ENCODE measurements around the gene ZNF277. TPM values are rescaled to one million over a fixed set of nuclear protein-coding genes. Genes with fewer than 3 reads are reported as not detected.

Gene ZNF277
- total RNA-seq, 1 experiment from 2014 or later: 13.1 TPM

- Histone ChIP-seq H3K79me2 (ENCODE audit: insufficient read depth, low read length) (no peaks in the 10 kb centered on the region), H2BK15ac (ENCODE audit: low read depth, low read length) (no peak overlapping the region), H3K4ac (ENCODE audit: low read depth, low read length) (no peak overlapping the region), H2AK5ac (ENCODE audit: insufficient read length, low read length) (no peak overlapping the region), H3K79me1 (ENCODE audit: insufficient read depth, low read depth, low read length, poor library complexity, severe bottlenecking) (no peaks in the 10 kb centered on the region), H2BK12ac (ENCODE audit: insufficient read length, low read depth, low read length) (no peak overlapping the region), H3K14ac (ENCODE audit: insufficient read depth, low read length) (no peak overlapping the region), H3K9ac (ENCODE audit: extremely low read depth, insufficient read length, low read length) (no peak overlapping the region), H2BK20ac (ENCODE audit: low read depth, low read length, poor library complexity, severe bottlenecking) (no peak overlapping the region), H4K5ac (ENCODE audit: insufficient read length, low read depth, low read length) (no peak overlapping the region), H3K23me2 (ENCODE audit: insufficient read length, low read depth, low read length, poor library complexity, severe bottlenecking) (no peaks in the 10 kb centered on the region), H3K4me1 (ENCODE audit: insufficient read depth, low read length) (no peaks in the 10 kb centered on the region), H3K23ac (ENCODE audit: insufficient read length, low read depth, low read length) (no peak overlapping the region), H2BK120ac (ENCODE audit: low read depth, low read length, poor library complexity, severe bottlenecking) (no peak overlapping the region), H3K18ac (ENCODE audit: insufficient read length, low read depth, low read length) (no peak overlapping the region), H4K20me1 (ENCODE audit: control insufficient read depth, insufficient read depth, insufficient read length) (no peaks in the 10 kb centered on the region), H3K27me3 (ENCODE audit: insufficient read depth, low read length) (no peaks in the 10 kb centered on the region), H4K91ac (ENCODE audit: insufficient read length, low read depth, low read length) (no peak overlapping the region), H3K27ac (ENCODE audit: insufficient read length, low read depth, low read length) (no peak overlapping the region), H4K8ac (replicated peaks; ENCODE audit: insufficient read length, low read depth, low read length) (no peak overlapping the region), H3K4me2 (ENCODE audit: insufficient read depth, insufficient read length, low read length) (no peak overlapping the region), H2AFZ (ENCODE audit: low read length) (no peak overlapping the region), H2BK5ac (ENCODE audit: insufficient read length, low read length) (no peak overlapping the region), H3K56ac (ENCODE audit: insufficient read length, low read depth, low read length) (no peak overlapping the region), H3K9me3 (ENCODE audit: control insufficient read depth, low read depth, low read length) (peaks cover 9% of the 10 kb centered on the region), H3T11ph (ENCODE audit: low read length) (no peak overlapping the region)
- H3K36me3 Mint-ChIP-seq (ENCODE audit: insufficient read depth in 1 of 3, low read depth in 3 of 3): peaks cover 20 to 30% (median 25%) of the 10 kb centered on the region in 3 experiments
- no peaks in the 10 kb centered on the region for H3K27me3 Mint-ChIP-seq (ENCODE audit: low read depth)
- no peak overlapping the region for H3K4me3 Mint-ChIP-seq
- H3K4me1 Mint-ChIP-seq: peaks cover 0 to 2% of the 10 kb centered on the region in 2 experiments; a peak in 2 of 4 replicates
- H3K27ac Mint-ChIP-seq: no peak overlapping the region
- no peak for TF ChIP-seq CTCF (conservative IDR thresholded peaks at IDR 0.05)
- no peak for DNase-seq
- no CpG with 5 or more reads among the region's 3 CpGs for WGBS (ENCODE audit: extremely low coverage, insufficient read length, low lambda C conversion rate)
- H3K9me3 Mint-ChIP-seq: peaks cover 10 to 27% of the 10 kb centered on the region in 2 experiments; a peak in 4 of 5 replicates
Observed at GRCh38 chr7:112307506-112307905, 101.0 kb downstream of the ZNF277 start.

All from H9 (cell line).